SHP77 treated with DMSO at 0.1 percent for 48 hours (cell line): ENCODE data around the gene BRINP3.
"Not testable (repeated sequence)": the region's sequence is repeated elsewhere in the genome, so short reads cannot be mapped to it uniquely, and the experiment has no call there.

Source experiments
- DNase-seq: peaks from one replicate; lab custom pipeline; 2025; lab: John Stamatoyannopoulos, UW

BRINP3 gene

GRCh38 chr1:190477762-190478148 lies at the start of gene BRINP3:
TSS of gene BRINP3 (minus strand) at chr1:190477864.
- no peak for DNase-seq

DNA sequence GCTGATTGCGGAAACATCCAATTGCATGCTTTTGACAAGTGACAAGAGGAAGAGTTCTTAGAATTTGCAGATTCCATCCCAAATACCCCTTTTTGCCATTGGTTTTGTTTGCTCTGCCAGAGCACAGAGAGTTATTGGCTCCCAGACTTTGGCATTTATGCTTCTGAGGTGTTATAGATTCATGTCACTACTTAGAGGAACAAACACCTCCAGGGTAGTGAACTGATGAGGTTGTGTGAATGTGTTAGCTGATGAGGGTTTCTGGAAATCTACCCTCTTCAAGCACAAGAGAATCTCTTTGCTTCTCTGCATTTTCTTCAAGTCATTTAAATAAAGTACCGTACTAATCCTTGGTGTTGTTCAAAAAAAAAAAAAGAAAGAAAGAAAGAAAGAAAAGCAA lies 33.9 kb upstream of the BRINP3 start:
- DNase-seq: no peak

- no peak for DNase-seq
Measured at GRCh38 chr1:190507357-190507756, 29.7 kb upstream of the BRINP3 start.

DNA sequence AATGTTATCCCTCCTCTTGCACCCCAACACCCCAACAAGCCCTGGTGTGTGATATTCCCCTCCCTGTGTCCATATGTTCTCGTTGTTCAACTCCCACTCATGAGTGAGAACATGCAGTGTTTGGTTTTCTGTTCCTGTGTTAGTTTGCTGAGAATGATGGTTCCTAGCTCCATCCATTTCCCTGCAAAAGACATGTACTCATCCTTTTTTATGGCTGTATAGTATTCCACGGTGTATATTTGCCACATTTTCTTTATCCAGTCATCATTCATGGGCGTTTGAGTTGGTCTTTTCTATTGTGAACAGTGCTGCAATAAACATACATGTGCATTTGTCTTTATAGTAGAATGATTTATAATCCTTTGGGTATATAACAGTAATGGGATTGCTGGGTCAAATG lies 26.9 kb upstream of the BRINP3 start:
- not testable (repeated sequence) for DNase-seq

- no peak for DNase-seq
Measured at GRCh38 chr1:190497565-190497964, 19.9 kb upstream of the BRINP3 start.

DNA sequence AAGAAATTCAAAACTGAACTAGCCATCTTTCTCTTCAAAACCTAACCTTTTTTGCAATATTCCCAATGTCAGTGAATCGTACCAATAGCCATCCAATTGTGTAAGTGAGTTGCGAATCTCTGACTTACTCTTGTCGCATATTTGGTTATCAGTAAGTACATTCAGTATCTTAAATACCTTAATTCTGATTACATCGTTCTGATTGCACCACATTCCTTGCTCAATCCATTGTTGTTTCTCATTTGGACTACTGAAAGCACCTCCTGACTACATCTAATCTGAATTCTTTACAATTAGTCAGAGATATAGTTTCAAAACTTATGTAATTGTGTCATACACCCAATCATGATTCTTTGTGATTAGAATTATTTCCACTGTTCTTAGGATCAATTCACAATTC lies 16.8 kb upstream of the BRINP3 start:
- DNase-seq: no peak

DNA sequence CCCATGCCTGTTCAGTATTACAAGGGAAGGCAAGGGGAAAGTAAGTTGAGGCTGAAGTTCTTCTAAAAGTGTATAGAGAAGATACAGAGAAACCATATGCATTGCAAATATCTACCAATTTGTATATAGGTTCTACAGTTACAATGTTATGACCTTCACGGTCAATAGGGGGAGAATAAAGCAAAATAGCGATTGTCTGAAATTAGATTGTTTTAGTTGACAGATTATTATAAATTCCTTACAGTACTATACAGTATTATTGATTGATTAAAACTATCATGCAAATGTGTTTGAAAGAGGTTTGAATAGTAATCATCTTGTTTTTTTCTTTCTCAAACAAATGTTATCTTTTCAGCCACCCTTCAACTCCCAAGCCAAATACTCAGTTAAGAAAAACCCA lies 13.7 kb upstream of the BRINP3 start:
- DNase-seq: no peak

DNA sequence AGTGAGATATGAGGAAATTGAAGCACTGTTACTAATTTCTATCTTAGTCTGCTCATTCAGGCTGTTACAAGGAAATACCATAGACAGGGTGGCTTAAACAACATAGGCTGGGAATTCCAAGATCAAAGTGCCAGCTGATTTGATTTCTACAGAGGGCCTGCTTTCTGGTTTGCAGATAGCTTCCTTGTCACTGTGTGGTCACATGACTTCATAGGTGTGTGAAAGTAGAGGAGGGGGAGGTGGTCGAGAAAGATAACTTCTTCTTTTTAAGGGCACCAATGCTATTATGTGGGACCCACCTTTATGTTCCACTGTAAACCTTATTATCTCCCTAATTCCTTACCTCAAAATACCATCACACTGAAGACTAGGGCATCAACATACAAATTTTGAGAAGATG lies 6.4 kb upstream of the BRINP3 start:
- no peak for DNase-seq

GRCh38 chr1:190480231-190480630 lies 2.6 kb upstream of the BRINP3 start:
- no peak for DNase-seq

GRCh38 chr1:190479516-190479915 lies 1.9 kb upstream of the BRINP3 start:
- DNase-seq: peak; percentile 63

- DNase-seq: no peak
Measured at GRCh38 chr1:190479050-190479397, 1.4 kb upstream of the BRINP3 start.

GRCh38 chr1:190478149-190479049 lies 735 bp upstream of the BRINP3 start:
- peak; percentile 27 for DNase-seq

DNA sequence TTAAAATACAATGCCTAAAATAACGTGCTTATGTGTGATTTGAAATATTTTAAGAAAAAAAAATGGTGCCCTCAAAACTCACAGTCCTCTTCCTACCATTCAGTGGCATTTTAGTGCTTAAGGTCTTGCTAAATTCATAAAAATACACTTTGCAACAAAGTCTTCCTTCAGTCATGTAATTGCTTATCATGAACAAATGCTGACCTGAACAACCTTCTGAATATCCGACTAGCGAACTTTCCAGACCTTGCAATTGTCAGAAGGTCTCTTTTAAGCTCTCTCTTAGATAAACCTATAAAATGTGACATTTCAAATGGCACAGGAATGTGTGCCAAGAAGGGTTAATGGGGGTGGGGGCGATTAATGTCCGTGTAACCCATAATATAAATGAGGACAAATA lies 858 bp downstream of the BRINP3 start:
- no peak for DNase-seq

- no peak for DNase-seq
Measured at GRCh38 chr1:190476321-190476720, 1.3 kb downstream of the BRINP3 start.

DNA sequence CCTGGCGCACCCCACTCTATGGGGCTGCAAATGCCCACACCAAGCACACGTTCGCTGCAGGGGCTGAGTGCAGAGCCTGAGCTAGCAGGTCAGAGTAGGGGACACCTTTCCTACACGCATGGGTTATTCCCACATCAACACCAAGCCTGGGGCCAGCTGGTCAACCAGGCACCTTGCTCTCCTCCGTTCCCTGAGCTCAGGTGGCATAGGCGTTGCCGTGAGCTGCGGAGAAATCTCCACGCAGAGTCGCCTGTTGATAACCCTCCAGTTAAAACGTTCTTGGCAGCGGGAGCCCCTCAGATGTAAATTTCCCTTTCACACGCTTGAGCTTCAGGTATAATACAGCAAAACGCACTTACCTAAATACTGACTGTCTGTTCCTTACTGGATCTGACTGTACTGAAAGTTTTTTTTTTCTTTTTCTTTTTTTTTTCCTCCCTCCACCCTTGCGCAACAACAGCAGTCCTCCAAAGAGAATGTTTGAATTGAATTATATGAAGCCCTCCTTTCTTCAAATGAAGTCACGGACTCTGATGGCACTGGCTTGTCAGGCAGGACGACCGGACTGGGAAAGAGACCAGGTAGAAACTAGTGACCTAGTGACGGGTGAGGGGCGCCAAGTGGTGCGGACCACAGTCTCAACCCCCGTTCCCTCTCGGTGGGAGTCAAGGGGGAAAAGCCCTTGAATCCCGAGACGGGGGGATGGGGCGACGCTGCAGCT lies 2.1 kb downstream of the BRINP3 start:
- no peak for DNase-seq

DNA sequence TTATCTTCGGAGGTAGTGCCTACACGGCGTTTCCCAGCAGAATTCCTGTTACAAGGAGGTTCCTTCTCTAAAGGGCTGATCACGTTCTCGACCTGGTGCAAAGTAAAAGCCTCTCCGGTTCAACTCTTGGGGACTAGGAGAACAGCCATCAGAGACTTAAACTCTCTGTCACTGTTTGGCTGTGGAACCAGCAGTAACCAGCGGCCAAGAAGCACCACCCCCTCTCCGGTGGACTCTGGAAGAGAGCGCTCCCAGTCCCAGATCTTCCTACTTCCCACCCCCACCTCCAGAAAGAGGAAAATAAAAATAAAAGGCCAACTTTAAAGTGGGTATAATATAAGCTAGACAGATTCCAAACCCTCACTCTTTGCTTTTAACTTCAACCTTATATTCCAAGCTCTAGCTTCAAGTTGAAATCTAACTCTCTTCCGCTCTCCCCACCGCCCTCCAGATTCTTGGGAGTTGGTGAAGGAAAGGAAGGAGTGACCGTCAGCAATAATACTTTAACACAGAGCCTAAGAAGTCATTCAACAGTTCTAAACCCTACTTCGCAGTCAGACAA lies 2.9 kb downstream of the BRINP3 start:
- no peak for DNase-seq

DNA sequence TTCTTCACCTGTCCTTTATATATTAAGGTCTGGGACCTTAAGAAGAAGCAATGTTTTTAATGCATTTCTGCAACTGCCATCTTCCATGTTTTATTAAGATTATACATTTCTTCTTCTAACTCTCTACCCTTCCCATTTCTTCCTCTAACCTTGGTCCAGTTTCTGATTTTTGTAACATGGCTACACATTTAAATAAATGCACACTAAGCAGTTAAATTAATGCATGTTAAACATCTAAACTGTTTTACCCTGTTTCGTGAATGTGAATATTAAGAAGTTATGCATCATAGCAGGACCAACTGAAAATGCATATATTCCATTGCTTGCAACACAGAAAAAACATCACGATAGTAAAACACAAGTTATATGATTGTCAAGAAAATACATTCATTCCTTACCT lies 3.7 kb downstream of the BRINP3 start:
- DNase-seq: no peak

- DNase-seq: no peak
Measured at GRCh38 chr1:190472494-190472893, 5.2 kb downstream of the BRINP3 start.

- DNase-seq: no peak
Measured at GRCh38 chr1:190472042-190472441, 5.6 kb downstream of the BRINP3 start.

GRCh38 chr1:190464690-190465089 lies 13.0 kb downstream of the BRINP3 start:
- DNase-seq: no peak

DNA sequence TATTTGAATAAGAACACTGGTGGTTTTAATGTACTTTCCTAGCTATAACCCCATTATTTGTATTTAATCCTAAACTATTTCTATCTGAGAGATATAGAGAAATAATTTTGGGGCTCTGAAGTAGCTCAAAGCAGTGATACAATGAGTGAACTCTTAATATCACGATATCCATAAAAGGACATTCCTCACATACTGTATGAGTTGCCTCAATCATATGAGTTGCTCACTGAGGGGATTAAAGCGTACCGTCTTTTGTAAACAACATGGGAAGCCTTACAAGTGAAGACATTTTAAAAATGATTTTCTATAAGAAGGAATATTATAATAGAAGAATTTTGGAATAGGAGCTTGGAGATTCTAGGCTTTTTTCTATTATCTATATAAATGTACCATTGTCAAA lies 21.5 kb downstream of the BRINP3 start:
- no peak for DNase-seq

- no peak for DNase-seq
Measured at GRCh38 chr1:190455631-190456030, 22.0 kb downstream of the BRINP3 start.

DNA sequence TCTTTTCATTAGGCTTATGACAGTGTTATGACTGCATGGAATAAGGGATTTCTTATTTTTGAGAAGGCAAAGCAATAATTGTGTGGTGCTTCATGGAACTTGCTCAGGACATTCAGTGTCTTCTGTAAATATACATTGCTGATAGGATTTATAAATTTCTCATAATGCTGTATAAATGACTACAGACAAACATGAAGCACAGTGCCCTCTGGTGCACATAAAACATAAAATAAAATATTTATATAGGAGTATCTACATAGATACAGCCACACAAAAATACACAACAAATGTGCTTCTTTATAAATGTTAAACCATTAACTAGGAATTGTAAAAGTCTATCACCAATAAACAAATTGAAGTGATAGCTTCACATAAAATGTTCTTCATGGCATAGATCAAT lies 24.1 kb downstream of the BRINP3 start:
- no peak for DNase-seq
